Measurements from ENCODE around the gene SOCS6. TPM values are rescaled to one million over a fixed set of nuclear protein-coding genes. Genes with fewer than 3 reads are reported as not detected.

The SOCS6 gene
- total and polyA plus RNA-seq, 12 donors, result 6.1 to 31.8 (median 20.0) TPM

- H3K9me3 ChIP-seq, result no peaks in the 10 kb centered on the region
- no peak for DNase-seq
- no peaks in the 10 kb centered on the region for H3K36me3 ChIP-seq
- H3K27me3 ChIP-seq, result no peaks in the 10 kb centered on the region
- ATAC-seq, result no peak
- no peaks in the 10 kb centered on the region for H3K4me1 ChIP-seq
- no peak overlapping the region for H3K4me3 ChIP-seq
- WGBS, 2 donors, result 92 to 95% methylated on average over 2 of the region's 2 CpGs
- intact Hi-C loops (cut with DNase I), result loop anchor here in 1 of 10 donors (10.0 kb wide), 1 partner anchor 52 kb away; no protein-coding TSS in a partner anchor
- H3K27ac ChIP-seq, result no peak overlapping the region
- TF ChIP-seq CTCF (IDR thresholded peaks at IDR 0.05), result no peak
Observed at GRCh38 chr18:70372450-70373041, 83.7 kb downstream of the SOCS6 start.

GRCh38 chr18:70373042-70373519 lies 84.2 kb downstream of the SOCS6 start:
- ATAC-seq, result no peak
- no peak for TF ChIP-seq CTCF (IDR thresholded peaks at IDR 0.05)

GRCh38 chr18:70374154-70374553 lies 85.3 kb downstream of the SOCS6 start:
- 95 to 100% methylated on average over 2 of the region's 2 CpGs for WGBS, 2 donors

More at GRCh38 chr18:70373042-70373519, 84.2 kb downstream of the SOCS6 start:
- intact Hi-C loops (cut with DNase I), result loop anchor here in 1 of 10 donors (10.0 kb wide), 1 partner anchor 52 kb away; no protein-coding TSS in a partner anchor
- H3K36me3 ChIP-seq, result no peaks in the 10 kb centered on the region
- H3K4me1 ChIP-seq, result no peaks in the 10 kb centered on the region
- H3K4me3 ChIP-seq, result no peak overlapping the region
- 54 to 63% methylated on average over 5 of the region's 5 CpGs for WGBS, 2 donors
- no peak overlapping the region for H3K27ac ChIP-seq
- DNase-seq, result no peak
- H3K9me3 ChIP-seq, result no peaks in the 10 kb centered on the region
- no peaks in the 10 kb centered on the region for H3K27me3 ChIP-seq

More at GRCh38 chr18:70374154-70374553, 85.3 kb downstream of the SOCS6 start:
- no peak for ATAC-seq
- DNase-seq, result no peak
- Histone ChIP-seq H3K27ac (no peak overlapping the region), H3K36me3 (no peaks in the 10 kb centered on the region), H3K9me3 (no peaks in the 10 kb centered on the region), H3K4me1 (no peaks in the 10 kb centered on the region), H3K27me3 (no peaks in the 10 kb centered on the region), H3K4me3 (no peak overlapping the region)
- intact Hi-C loops (cut with DNase I), result loop anchor here in 1 of 10 donors (10.0 kb wide), 1 partner anchor 51 kb away; no protein-coding TSS in a partner anchor
- no peak for TF ChIP-seq CTCF (IDR thresholded peaks at IDR 0.05)
